ENCODE results near the gene CSPG5. TPM values are rescaled to one million over a fixed set of nuclear protein-coding genes. Genes with fewer than 3 reads are reported as not detected.

The CSPG5 gene
- total RNA-seq, 1 donor from 2014 or later, result 1.1 TPM

GRCh38 chr3:47536221-47536891 lies 42.3 kb downstream of the CSPG5 start:
- TF ChIP-seq CTCF (IDR thresholded peaks at IDR 0.05; ENCODE audit: unreplicated experiment), result no peak
- DNase-seq (ENCODE audit: low spot score in 2 of 2, unreplicated experiment in 2 of 2), result no peak
- no peak overlapping the region for H3K4me3 Mint-ChIP-seq
- no peak overlapping the region for H3K27ac Mint-ChIP-seq
- peaks cover 6% of the 10 kb centered on the region for H3K27me3 Mint-ChIP-seq (ENCODE audit: low read depth)
- no peaks in the 10 kb centered on the region for H3K36me3 Mint-ChIP-seq
- peaks cover 8% of the 10 kb centered on the region for H3K9me3 Mint-ChIP-seq
- no peaks in the 10 kb centered on the region for H3K4me1 Mint-ChIP-seq

GRCh38 chr3:47533996-47534454 lies 44.6 kb downstream of the CSPG5 start:
- Mint-ChIP-seq H3K36me3 (no peaks in the 10 kb centered on the region), H3K9me3 (peaks cover 8% of the 10 kb centered on the region), H3K27ac (no peak overlapping the region), H3K4me3 (no peak overlapping the region), H3K4me1 (no peaks in the 10 kb centered on the region), H3K27me3 (ENCODE audit: low read depth) (peaks cover 6% of the 10 kb centered on the region)
- TF ChIP-seq CTCF (IDR thresholded peaks at IDR 0.05; ENCODE audit: unreplicated experiment), result no peak
- DNase-seq (ENCODE audit: low spot score in 2 of 2, unreplicated experiment in 2 of 2), result no peak

GRCh38 chr3:47533481-47533880 lies 45.2 kb downstream of the CSPG5 start:
- peaks cover 6% of the 10 kb centered on the region for H3K27me3 Mint-ChIP-seq (ENCODE audit: low read depth)
- H3K4me1 Mint-ChIP-seq, result no peaks in the 10 kb centered on the region
- H3K9me3 Mint-ChIP-seq, result peaks cover 8% of the 10 kb centered on the region
- no peak for TF ChIP-seq CTCF (IDR thresholded peaks at IDR 0.05; ENCODE audit: unreplicated experiment)
- no peaks in the 10 kb centered on the region for H3K36me3 Mint-ChIP-seq
- no peak for DNase-seq (ENCODE audit: low spot score in 2 of 2, unreplicated experiment in 2 of 2)
- no peak overlapping the region for H3K4me3 Mint-ChIP-seq
- no peak overlapping the region for H3K27ac Mint-ChIP-seq

GRCh38 chr3:47527952-47528725 lies 50.5 kb downstream of the CSPG5 start:
- no peak overlapping the region for H3K27ac Mint-ChIP-seq
- no peak for TF ChIP-seq CTCF (IDR thresholded peaks at IDR 0.05; ENCODE audit: unreplicated experiment)
- no peaks in the 10 kb centered on the region for H3K36me3 Mint-ChIP-seq
- peaks cover 5% of the 10 kb centered on the region for H3K9me3 Mint-ChIP-seq
- no peak for DNase-seq (ENCODE audit: low spot score in 2 of 2, unreplicated experiment in 2 of 2)
- H3K27me3 Mint-ChIP-seq (ENCODE audit: low read depth), result no peaks in the 10 kb centered on the region
- H3K4me3 Mint-ChIP-seq, result no peak overlapping the region
- H3K4me1 Mint-ChIP-seq, result no peaks in the 10 kb centered on the region

GRCh38 chr3:47525617-47526016 lies 53.0 kb downstream of the CSPG5 start:
- H3K4me1 Mint-ChIP-seq, result no peaks in the 10 kb centered on the region
- H3K4me3 Mint-ChIP-seq, result no peak overlapping the region
- no peak for DNase-seq (ENCODE audit: low spot score in 2 of 2, unreplicated experiment in 2 of 2)
- no peaks in the 10 kb centered on the region for H3K36me3 Mint-ChIP-seq
- TF ChIP-seq CTCF (IDR thresholded peaks at IDR 0.05; ENCODE audit: unreplicated experiment), result no peak
- H3K9me3 Mint-ChIP-seq, result peaks cover 5% of the 10 kb centered on the region
- H3K27me3 Mint-ChIP-seq (ENCODE audit: low read depth), result no peaks in the 10 kb centered on the region
- H3K27ac Mint-ChIP-seq, result no peak overlapping the region

Data from mesothelial cell of epicardium (in vitro differentiated cells).